OCI-LY7 (cell line): ENCODE measurements around the gene PSMB11.

Experiments
- CTCF ChIP-seq: fragments of 200-600 bp; sonication (generic); conservative IDR thresholded peaks from 2 replicates; pipeline ENCODE4 v1.5.1; 2014; ENCODE audit warnings: mild to moderate bottlenecking, antibody characterized with exemption, low read length, moderate library complexity, mixed read lengths
- EZH2phosphoT487 ChIP-seq: fragments of 200-600 bp; sonication (generic); IDR thresholded peaks from 2 replicates; pipeline ENCODE4 v1.6.1; 2018; ENCODE audit warnings: low read depth, borderline replicate concordance, mild to moderate bottlenecking, mixed run types, antibody characterized with exemption, low read length, moderate library complexity, mixed read lengths

DNA sequence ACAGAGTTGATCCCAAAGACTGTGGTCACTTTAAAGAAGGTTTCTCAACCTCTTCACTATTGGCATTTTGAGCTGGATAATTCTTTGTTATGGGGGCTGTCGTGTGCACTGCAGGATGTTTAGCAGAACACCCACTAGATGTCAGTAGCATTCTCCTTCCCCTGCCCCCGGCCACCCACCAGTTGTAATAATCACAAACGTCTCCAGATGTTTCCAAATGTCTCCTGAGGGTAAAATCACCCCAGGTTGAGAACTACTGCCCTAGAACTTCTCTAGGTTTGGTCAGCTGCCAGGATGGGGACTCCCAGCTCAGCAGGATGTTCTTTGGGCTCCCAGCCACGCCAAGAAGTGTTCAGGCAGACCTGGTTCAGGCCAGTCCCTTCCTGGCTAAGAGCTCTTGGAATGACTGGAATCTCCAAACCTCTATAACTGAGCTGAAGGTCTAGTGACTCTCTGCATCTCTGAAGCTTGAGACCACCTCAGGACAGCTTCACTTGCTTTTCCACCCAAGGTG is 47.2 kb upstream of the PSMB11 start:
- TF ChIP-seq CTCF (peak; percentile 87), EZH2phosphoT487 (no peak)
